ENCODE data around the gene TAT.

Gene TAT

GRCh38 chr16:71536752-71537499, 40.0 kb downstream of the TAT start:
- no peak for DNase-seq

GRCh38 chr16:71532366-71532765, 44.5 kb downstream of the TAT start:
- DNase-seq = no peak

GRCh38 chr16:71528863-71529262, 48.0 kb downstream of the TAT start:
- DNase-seq = no peak

GRCh38 chr16:71528257-71528656, 48.6 kb downstream of the TAT start:
- DNase-seq = no peak

GRCh38 chr16:71526111-71526631, 50.7 kb downstream of the TAT start, which contains the start of gene CHST4:
Gene CHST4 (plus strand): TSS chr16:71526426. CDS start chr16:71536678, 10,252 bp downstream.
- peak; percentile 56 for DNase-seq

- no peak for DNase-seq
Measured at GRCh38 chr16:71524566-71525553, 52.0 kb downstream of the TAT start.

GRCh38 chr16:71520550-71520949, 56.3 kb downstream of the TAT start:
- no peak for DNase-seq

Data from 8988T (cell line).